HTR-8/SVneo (cell line): ENCODE data around the gene RAD9A.
"Not testable (repeated sequence)": the region's sequence is repeated elsewhere in the genome, so short reads cannot be mapped to it uniquely, and the experiment has no call there.

ENCODE experiments used
- DNase-seq: peaks from one replicate; pipeline ENCODE4 v3.0.0; 2011; ENCODE audit warnings: low spot score, mixed read lengths; ENCODE audit not compliant: insufficient read length
- FAIRE-seq: peaks from 2 replicates; lab custom pipeline; 2011; peaks lifted over from hg19 to GRCh38; lab: Jason Lieb, UNC

The RAD9A gene

GRCh38 chr11:67393437-67393836 is 1.7 kb downstream of the RAD9A start:
- FAIRE-seq (no peak), DNase-seq (no peak)

GRCh38 chr11:67393990-67394389 is 2.2 kb downstream of the RAD9A start:
- FAIRE-seq (no peak), DNase-seq (no peak)

GRCh38 chr11:67395555-67396258 is 3.9 kb downstream of the RAD9A start:
- DNase-seq (no peak), FAIRE-seq (no peak)

GRCh38 chr11:67396259-67396581 is 4.4 kb downstream of the RAD9A start:
- DNase-seq: no peak
- FAIRE-seq: no peak

- FAIRE-seq (no peak), DNase-seq (no peak)
These were observed 5.0 kb downstream of the RAD9A start for GRCh38 chr11:67396587-67397389.

- no peak for FAIRE-seq
These were observed 5.8 kb downstream of the RAD9A start for GRCh38 chr11:67397536-67397935.

GRCh38 chr11:67397986-67398660 is 6.3 kb downstream of the RAD9A start:
- FAIRE-seq (no peak), DNase-seq (no peak)

More at GRCh38 chr11:67397536-67397935, 5.8 kb downstream of the RAD9A start:
- no peak for DNase-seq

GRCh38 chr11:67398661-67399563 is 7.1 kb downstream of the RAD9A start:
- FAIRE-seq (no peak), DNase-seq (no peak)

- DNase-seq (no peak), FAIRE-seq (peak; percentile 72)
These were observed 8.6 kb downstream of the RAD9A start for GRCh38 chr11:67400251-67400941.

GRCh38 chr11:67400942-67401494 is 9.2 kb downstream of the RAD9A start:
- DNase-seq: no peak
- FAIRE-seq: no peak

- DNase-seq (peak; percentile 97), FAIRE-seq (peak; percentile 98)
These were observed 9.9 kb downstream of the RAD9A start, which contains the start of gene PPP1CA for GRCh38 chr11:67401495-67402191. TSS of gene PPP1CA (minus strand) at chr11:67401858. CDS start at chr11:67401782, 76 bp downstream.

- FAIRE-seq, DNase-seq: not testable (repeated sequence)
These were observed 10.5 kb downstream of the RAD9A start for GRCh38 chr11:67402192-67402839.

GRCh38 chr11:67403085-67403484 is 11.3 kb downstream of the RAD9A start:
- FAIRE-seq, DNase-seq: not testable (repeated sequence)

- no peak for FAIRE-seq
- DNase-seq: no peak
These were observed 12.9 kb downstream of the RAD9A start for GRCh38 chr11:67404515-67405195.

- no peak for FAIRE-seq
- DNase-seq: no peak
These were observed 13.4 kb downstream of the RAD9A start for GRCh38 chr11:67405196-67405567.

- FAIRE-seq: no peak
- no peak for DNase-seq
These were observed 14.0 kb downstream of the RAD9A start for GRCh38 chr11:67405688-67406339.

GRCh38 chr11:67406420-67406968 is 14.7 kb downstream of the RAD9A start:
- DNase-seq: no peak
- peak; percentile 77 for FAIRE-seq
